NT2/D1 (cell line): Measurements from ENCODE around the gene TANC1.

Experiments used
- YY1 ChIP-seq: IDR thresholded peaks from 2 replicates; pipeline ENCODE4 v1.6.1; 2011; ENCODE audit not compliant: insufficient read length, insufficient read depth
- ZNF274 ChIP-seq: IDR thresholded peaks from 2 replicates; pipeline ENCODE4 v1.6.1; 2011; ENCODE audit warnings: mild to moderate bottlenecking, low read depth, low read length

GRCh38 chr2:159053161-159054031 lies 85.0 kb downstream of the TANC1 start:
- TF ChIP-seq ZNF274: no peak
- TF ChIP-seq YY1: no peak
